ENCODE measurements around the gene P2RX3.

P2RX3 gene

DNA sequence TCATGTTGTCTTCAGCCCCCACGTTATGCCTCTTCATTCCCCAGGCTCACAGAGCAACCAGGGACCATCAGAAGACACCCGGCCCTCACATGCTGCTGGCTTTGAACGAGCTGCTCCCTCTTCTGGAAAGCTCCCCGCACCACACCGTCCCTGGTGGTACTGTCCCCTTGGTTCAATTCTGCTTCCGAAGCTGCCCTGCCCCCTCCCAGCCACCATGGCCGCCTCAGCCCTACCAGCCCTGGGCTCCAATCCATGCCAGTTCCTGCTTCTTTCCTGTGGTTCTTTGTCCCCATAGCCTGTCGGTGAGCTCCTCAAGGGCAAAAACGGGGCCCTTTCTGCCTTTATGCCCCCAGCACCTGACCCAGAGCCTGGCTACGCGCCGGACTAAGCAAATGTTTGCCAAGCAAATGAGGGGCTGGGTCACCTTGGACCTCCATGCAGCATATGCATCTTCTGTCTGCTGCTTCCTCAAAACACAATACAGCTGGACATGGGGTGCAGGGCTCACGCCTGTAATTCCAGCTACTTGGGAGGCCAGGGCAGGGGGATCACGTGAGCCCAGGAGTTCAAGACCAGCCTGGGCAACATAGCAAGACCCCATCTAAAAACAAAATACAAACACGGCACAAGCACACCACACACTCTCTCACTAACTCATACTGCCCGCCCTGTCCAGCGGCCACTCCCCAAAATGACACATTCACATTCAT is 34.7 kb upstream of the P2RX3 start:
- no peaks in the 10 kb centered on the region for H3K4me1 ChIP-seq (ENCODE audit: insufficient read depth, low read length)
- no peak overlapping the region for H3K27ac ChIP-seq (ENCODE audit: low read length)
- peaks cover 11% of the 10 kb centered on the region for H3K9me3 ChIP-seq (ENCODE audit: insufficient read depth, low read length, severe bottlenecking)
- no peak overlapping the region for H3K4me2 ChIP-seq (ENCODE audit: insufficient read depth, low read length)
- TF ChIP-seq, protein P1, sequence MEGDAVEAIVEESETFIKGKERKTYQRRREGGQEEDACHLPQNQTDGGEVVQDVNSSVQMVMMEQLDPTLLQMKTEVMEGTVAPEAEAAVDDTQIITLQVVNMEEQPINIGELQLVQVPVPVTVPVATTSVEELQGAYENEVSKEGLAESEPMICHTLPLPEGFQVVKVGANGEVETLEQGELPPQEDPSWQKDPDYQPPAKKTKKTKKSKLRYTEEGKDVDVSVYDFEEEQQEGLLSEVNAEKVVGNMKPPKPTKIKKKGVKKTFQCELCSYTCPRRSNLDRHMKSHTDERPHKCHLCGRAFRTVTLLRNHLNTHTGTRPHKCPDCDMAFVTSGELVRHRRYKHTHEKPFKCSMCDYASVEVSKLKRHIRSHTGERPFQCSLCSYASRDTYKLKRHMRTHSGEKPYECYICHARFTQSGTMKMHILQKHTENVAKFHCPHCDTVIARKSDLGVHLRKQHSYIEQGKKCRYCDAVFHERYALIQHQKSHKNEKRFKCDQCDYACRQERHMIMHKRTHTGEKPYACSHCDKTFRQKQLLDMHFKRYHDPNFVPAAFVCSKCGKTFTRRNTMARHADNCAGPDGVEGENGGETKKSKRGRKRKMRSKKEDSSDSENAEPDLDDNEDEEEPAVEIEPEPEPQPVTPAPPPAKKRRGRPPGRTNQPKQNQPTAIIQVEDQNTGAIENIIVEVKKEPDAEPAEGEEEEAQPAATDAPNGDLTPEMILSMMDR (IDR thresholded peaks at IDR 0.05; ENCODE audit: borderline replicate concordance, extremely low read depth, low read length, poor library complexity, severe bottlenecking) = no peak
- no peak for TF ChIP-seq EZH2 (IDR thresholded peaks at IDR 0.05; ENCODE audit: borderline replicate concordance, low read depth, low read length, severe bottlenecking)
- no peak overlapping the region for H3K4me3 ChIP-seq (ENCODE audit: low read depth in 1 of 2, low read length in 2 of 2)
- no peaks in the 10 kb centered on the region for H4K20me1 ChIP-seq (ENCODE audit: insufficient read depth, low read length)
- H2AFZ ChIP-seq (ENCODE audit: low read depth, low read length) = no peak overlapping the region
- no peak overlapping the region for H3K9ac ChIP-seq (ENCODE audit: low read depth, low read length)
- DNase-seq (no peak), ATAC-seq (ENCODE audit: insufficient read depth, low read depth) (no peak)
- no peaks in the 10 kb centered on the region for H3K27me3 ChIP-seq (ENCODE audit: insufficient read depth, low read length, poor library complexity)
- peaks cover 43% of the 10 kb centered on the region for H3K36me3 ChIP-seq (ENCODE audit: insufficient read depth, low read length)
- H3K79me2 ChIP-seq (ENCODE audit: insufficient read depth, low read length) = no peaks in the 10 kb centered on the region

DNA sequence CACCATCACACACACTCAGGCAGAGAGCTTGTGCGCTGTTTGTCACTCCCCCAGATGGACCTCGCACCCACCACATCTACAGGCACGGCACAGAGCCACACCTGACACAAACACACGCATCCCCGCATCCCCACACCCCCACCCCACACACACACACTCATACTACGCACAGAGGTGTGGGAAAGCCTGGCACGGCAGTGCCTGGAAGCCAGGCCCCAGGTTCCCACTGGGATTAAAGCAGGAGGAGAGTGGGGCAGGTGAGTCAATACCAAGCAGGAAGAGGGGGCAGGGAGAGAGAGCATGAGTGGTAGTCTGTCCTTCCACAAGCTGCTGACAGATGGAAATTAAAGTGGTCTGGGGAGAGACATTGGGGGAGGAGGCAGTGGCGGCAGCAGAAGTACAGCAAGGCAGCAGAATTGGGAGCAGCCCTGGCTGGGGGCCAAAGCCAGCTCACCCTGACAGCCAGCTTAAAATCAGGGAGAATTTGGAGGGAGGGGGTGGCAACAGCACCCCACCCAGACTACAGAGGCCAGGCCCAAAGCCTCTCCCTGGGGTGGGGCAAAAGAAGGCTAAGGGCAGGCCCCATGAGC is 34.1 kb upstream of the P2RX3 start:
- Histone ChIP-seq H4K20me1 (ENCODE audit: insufficient read depth, low read length) (no peaks in the 10 kb centered on the region), H3K27ac (ENCODE audit: low read length) (no peak overlapping the region), H2AFZ (ENCODE audit: low read depth, low read length) (no peak overlapping the region), H3K4me1 (ENCODE audit: insufficient read depth, low read length) (no peaks in the 10 kb centered on the region), H3K36me3 (ENCODE audit: insufficient read depth, low read length) (peaks cover 41% of the 10 kb centered on the region), H3K27me3 (ENCODE audit: insufficient read depth, low read length, poor library complexity) (no peaks in the 10 kb centered on the region), H3K9ac (ENCODE audit: low read depth, low read length) (no peak overlapping the region), H3K79me2 (ENCODE audit: insufficient read depth, low read length) (no peaks in the 10 kb centered on the region), H3K4me3 (ENCODE audit: low read depth in 1 of 2, low read length in 2 of 2) (no peak overlapping the region), H3K9me3 (ENCODE audit: insufficient read depth, low read length, severe bottlenecking) (peaks cover 11% of the 10 kb centered on the region), H3K4me2 (ENCODE audit: insufficient read depth, low read length) (no peak overlapping the region)
- no peak for TF ChIP-seq EZH2 (IDR thresholded peaks at IDR 0.05; ENCODE audit: borderline replicate concordance, low read depth, low read length, severe bottlenecking)
- TF ChIP-seq, protein P1 (IDR thresholded peaks at IDR 0.05; ENCODE audit: borderline replicate concordance, extremely low read depth, low read length, poor library complexity, severe bottlenecking) = no peak
- no peak; the same call in 2 of the 3 replicates for ATAC-seq (ENCODE audit: insufficient read depth, low read depth)
- no peak for DNase-seq

DNA sequence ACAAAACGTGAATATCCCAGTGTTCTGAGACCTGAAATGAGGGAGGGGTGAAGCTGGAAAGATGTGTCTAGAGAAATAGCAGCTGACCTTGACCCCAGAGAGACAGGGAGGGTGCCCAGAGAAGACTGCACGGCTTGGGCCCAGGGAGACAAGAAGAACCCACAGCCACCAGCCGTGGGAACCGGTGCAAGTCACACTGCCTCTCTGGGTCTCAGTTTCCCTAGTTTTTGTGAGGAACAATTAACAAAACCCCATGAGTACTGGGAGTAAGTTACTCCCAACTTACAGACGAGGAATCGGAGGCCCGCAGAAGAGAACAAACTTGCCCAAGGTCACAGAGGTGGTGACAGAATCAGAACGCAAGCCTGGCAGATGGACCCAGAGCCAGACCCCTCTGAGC is 32.6 kb upstream of the P2RX3 start:
- Histone ChIP-seq H3K9ac (ENCODE audit: low read depth, low read length) (no peak overlapping the region), H3K9me3 (ENCODE audit: insufficient read depth, low read length, severe bottlenecking) (no peaks in the 10 kb centered on the region), H3K27ac (ENCODE audit: low read length) (no peak overlapping the region), H3K4me3 (ENCODE audit: low read depth in 1 of 2, low read length in 2 of 2) (no peak overlapping the region), H3K4me1 (ENCODE audit: insufficient read depth, low read length) (0 out of 2 replicates have a peak, but pooled peaks cover under 1% of the 10 kb centered on the region), H3K36me3 (ENCODE audit: insufficient read depth, low read length) (peaks cover 38% of the 10 kb centered on the region), H4K20me1 (ENCODE audit: insufficient read depth, low read length) (no peaks in the 10 kb centered on the region), H3K4me2 (ENCODE audit: insufficient read depth, low read length) (no peak overlapping the region), H2AFZ (ENCODE audit: low read depth, low read length) (no peak overlapping the region), H3K79me2 (ENCODE audit: insufficient read depth, low read length) (no peaks in the 10 kb centered on the region), H3K27me3 (ENCODE audit: insufficient read depth, low read length, poor library complexity) (no peaks in the 10 kb centered on the region)
- ATAC-seq (ENCODE audit: insufficient read depth, low read depth) (no peak), DNase-seq (no peak)
- TF ChIP-seq, protein P1 (IDR thresholded peaks at IDR 0.05; ENCODE audit: borderline replicate concordance, extremely low read depth, low read length, poor library complexity, severe bottlenecking) = no peak
- TF ChIP-seq EZH2 (IDR thresholded peaks at IDR 0.05; ENCODE audit: borderline replicate concordance, low read depth, low read length, severe bottlenecking) = no peak
